IMR-90 (cell line): ENCODE measurements around the gene TMEM131L.

Experiments used
- CEBPB ChIP-seq: IDR thresholded peaks from 2 replicates; pipeline ENCODE4 v1.6.1; 2012; ENCODE audit warnings: low read depth, low read length, improper control_type of control experiment
- CTCF ChIP-seq: conservative IDR thresholded peaks from 2 replicates; pipeline ENCODE4 v1.5.1; 2012; ENCODE audit warnings: mild to moderate bottlenecking, low read depth, low read length, improper control_type of control experiment
- MAFK ChIP-seq: IDR thresholded peaks from 2 replicates; pipeline ENCODE4 v1.6.1; 2012; ENCODE audit warnings: low read depth, low read length, improper control_type of control experiment
- MXI1 ChIP-seq: IDR thresholded peaks from 2 replicates; pipeline ENCODE4 v1.6.1; 2012; ENCODE audit warnings: low read depth, mild to moderate bottlenecking, low read length, moderate library complexity, borderline replicate concordance
- NFE2L2 ChIP-seq: fragments of 150-350 bp; IDR thresholded peaks from 2 replicates; pipeline ENCODE4 v1.6.1; 2016; ENCODE audit warnings: low read depth, mild to moderate bottlenecking, low read length
- POLR2A ChIP-seq: IDR thresholded peaks from 2 replicates; pipeline ENCODE4 v1.6.1; 2012; ENCODE audit warnings: mild to moderate bottlenecking, low read depth, low read length
- RAD21 ChIP-seq: IDR thresholded peaks from 2 replicates; pipeline ENCODE4 v1.6.1; 2012; ENCODE audit warnings: low read length, improper control_type of control experiment

DNA sequence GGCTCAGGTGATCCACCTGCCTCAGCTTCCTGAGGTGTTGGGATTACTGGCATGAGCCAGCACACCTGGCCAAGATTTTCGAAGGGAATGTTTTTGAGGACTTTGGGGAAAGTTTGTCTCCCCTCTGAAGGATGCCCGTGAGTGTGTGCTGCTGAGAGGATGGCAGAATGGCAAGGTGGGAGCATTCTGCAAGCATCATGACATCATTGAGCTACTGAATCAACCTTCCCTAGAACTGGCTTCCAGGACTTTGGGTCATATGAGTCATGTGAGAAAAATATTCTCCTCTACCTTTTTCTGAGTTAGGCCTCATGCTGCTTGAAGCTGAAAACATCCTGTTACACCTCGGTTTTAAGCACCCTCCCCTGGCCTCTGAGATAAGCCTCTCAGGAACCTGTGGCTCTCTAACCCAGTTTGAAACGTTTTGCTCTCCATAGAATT, 31.0 kb downstream of the TMEM131L start:
- no peak for TF ChIP-seq CTCF
- no peak for TF ChIP-seq POLR2A
- TF ChIP-seq NFE2L2 = no peak
- TF ChIP-seq CEBPB = no peak
- no peak for TF ChIP-seq MXI1
- TF ChIP-seq RAD21 = no peak
- TF ChIP-seq MAFK = no peak
